ENCODE measurements around the gene BACE2. TPM values are rescaled to one million over a fixed set of nuclear protein-coding genes. Genes with fewer than 3 reads are reported as not detected.

The BACE2 gene
- total and polyA plus RNA-seq, 2 donors (not counting 3 experiments of a cell fraction or from before 2014, with no cell fraction given) = 113 to 184 TPM

DNA sequence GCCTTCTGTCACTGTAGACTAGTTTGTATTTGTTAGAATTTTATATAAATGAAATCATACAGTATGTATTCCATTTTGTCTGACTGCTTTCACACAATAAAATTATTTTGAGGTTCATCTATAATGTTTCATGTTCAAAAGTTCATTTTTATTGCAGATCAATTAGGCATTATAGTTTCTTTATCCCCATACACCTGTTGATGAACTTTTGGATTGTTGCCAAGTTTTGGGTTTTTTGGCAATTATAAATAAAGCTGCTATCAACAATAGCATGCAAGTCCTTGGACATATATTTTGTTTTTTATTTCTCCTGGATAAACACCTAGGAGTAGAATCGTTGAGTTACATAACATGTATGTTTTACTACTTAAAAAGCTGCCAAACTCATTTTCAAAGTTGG lies 101.6 kb downstream of the BACE2 start:
- Histone ChIP-seq H3K4me1 (ENCODE audit: control insufficient read depth, extremely low read depth, insufficient read depth, low read length) (no peaks in the 10 kb centered on the region), H3K79me2 (ENCODE audit: control insufficient read depth, insufficient read depth, low read length) (no peaks in the 10 kb centered on the region), H3K9me1 (replicated peaks; ENCODE audit: control insufficient read depth, extremely low read depth, insufficient read depth, low read length) (no peaks in the 10 kb centered on the region), H3K4me3 (replicated peaks in 1 of 3; ENCODE audit: insufficient read depth in 1 of 3, low read depth in 1 of 3, low read length in 3 of 3) (no peak overlapping the region), H3K27ac (ENCODE audit: insufficient read depth, low read depth, low read length) (no peak overlapping the region), H3K36me3 (ENCODE audit: control insufficient read depth in 2 of 2, extremely low read depth in 1 of 2, insufficient read depth in 2 of 2, low read length in 2 of 2) (no peaks in the 10 kb centered on the region), H3K4me2 (ENCODE audit: insufficient read depth, low read length) (no peak overlapping the region), H4K20me1 (replicated peaks; ENCODE audit: control insufficient read depth, extremely low read depth, insufficient read depth, low read length) (no peaks in the 10 kb centered on the region), H3K9ac (replicated peaks; ENCODE audit: extremely low read depth, insufficient read depth, low read length) (no peak overlapping the region), H3K27me3 (ENCODE audit: control insufficient read depth in 2 of 2, insufficient read depth in 2 of 2, low read length in 2 of 2) (no peaks in the 10 kb centered on the region), H2AFZ (ENCODE audit: low read depth, low read length) (no peak overlapping the region), H3K9me3 (replicated peaks; ENCODE audit: control insufficient read depth, insufficient read depth, low read length) (no peaks in the 10 kb centered on the region)
- no peak for DNase-seq (ENCODE audit: low read depth, low spot score)
- TF ChIP-seq MYC (IDR thresholded peaks at IDR 0.05; ENCODE audit: low read depth, low read length) (no peak), POLR2A (IDR thresholded peaks at IDR 0.05; ENCODE audit: low read depth, low read length) (no peak), GATA2 (IDR thresholded peaks at IDR 0.05; ENCODE audit: insufficient read depth, insufficient read length, low read depth, low read length) (no peak), POLR2AphosphoS5 (IDR thresholded peaks at IDR 0.05; ENCODE audit: insufficient read depth, low read depth, low read length) (no peak), FOS (IDR thresholded peaks at IDR 0.05; ENCODE audit: borderline replicate concordance, insufficient read depth, low read length) (no peak), JUN (IDR thresholded peaks at IDR 0.05; ENCODE audit: borderline replicate concordance, insufficient read depth, insufficient read length, low read depth) (no peak), EZH2 (IDR thresholded peaks at IDR 0.05; ENCODE audit: borderline replicate concordance, low read depth, low read length, severe bottlenecking) (no peak)
- TF ChIP-seq, protein P1, sequence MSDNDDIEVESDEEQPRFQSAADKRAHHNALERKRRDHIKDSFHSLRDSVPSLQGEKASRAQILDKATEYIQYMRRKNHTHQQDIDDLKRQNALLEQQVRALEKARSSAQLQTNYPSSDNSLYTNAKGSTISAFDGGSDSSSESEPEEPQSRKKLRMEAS (IDR thresholded peaks at IDR 0.05; ENCODE audit: insufficient read depth, insufficient read length) = no peak
- TF ChIP-seq, protein P2, sequence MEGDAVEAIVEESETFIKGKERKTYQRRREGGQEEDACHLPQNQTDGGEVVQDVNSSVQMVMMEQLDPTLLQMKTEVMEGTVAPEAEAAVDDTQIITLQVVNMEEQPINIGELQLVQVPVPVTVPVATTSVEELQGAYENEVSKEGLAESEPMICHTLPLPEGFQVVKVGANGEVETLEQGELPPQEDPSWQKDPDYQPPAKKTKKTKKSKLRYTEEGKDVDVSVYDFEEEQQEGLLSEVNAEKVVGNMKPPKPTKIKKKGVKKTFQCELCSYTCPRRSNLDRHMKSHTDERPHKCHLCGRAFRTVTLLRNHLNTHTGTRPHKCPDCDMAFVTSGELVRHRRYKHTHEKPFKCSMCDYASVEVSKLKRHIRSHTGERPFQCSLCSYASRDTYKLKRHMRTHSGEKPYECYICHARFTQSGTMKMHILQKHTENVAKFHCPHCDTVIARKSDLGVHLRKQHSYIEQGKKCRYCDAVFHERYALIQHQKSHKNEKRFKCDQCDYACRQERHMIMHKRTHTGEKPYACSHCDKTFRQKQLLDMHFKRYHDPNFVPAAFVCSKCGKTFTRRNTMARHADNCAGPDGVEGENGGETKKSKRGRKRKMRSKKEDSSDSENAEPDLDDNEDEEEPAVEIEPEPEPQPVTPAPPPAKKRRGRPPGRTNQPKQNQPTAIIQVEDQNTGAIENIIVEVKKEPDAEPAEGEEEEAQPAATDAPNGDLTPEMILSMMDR (IDR thresholded peaks at IDR 0.05; ENCODE audit: extremely low read depth in 1 of 2, insufficient read depth in 1 of 2, low read depth in 1 of 2, low read length in 2 of 2) = no peak
- CTCF ChIA-PET = no interaction called here
- no peak for FAIRE-seq
- POLR2A ChIA-PET = no interaction called here
- intact Hi-C loops (cut with micrococcal nuclease) = no loop called here
- dilution Hi-C loops (cut with MboI; ENCODE audit: extremely low pct_ligation_motif_present, low sequenced_read_pairs) = no loop called here
- no TSS peak for BruUV-seq (replicated peaks)
